Measurements from ENCODE around the gene ITIH3.

Gene ITIH3

GRCh38 chr3:52829482-52829881 is 34.9 kb downstream of the ITIH3 start:
- DNase-seq = no peak

DNA sequence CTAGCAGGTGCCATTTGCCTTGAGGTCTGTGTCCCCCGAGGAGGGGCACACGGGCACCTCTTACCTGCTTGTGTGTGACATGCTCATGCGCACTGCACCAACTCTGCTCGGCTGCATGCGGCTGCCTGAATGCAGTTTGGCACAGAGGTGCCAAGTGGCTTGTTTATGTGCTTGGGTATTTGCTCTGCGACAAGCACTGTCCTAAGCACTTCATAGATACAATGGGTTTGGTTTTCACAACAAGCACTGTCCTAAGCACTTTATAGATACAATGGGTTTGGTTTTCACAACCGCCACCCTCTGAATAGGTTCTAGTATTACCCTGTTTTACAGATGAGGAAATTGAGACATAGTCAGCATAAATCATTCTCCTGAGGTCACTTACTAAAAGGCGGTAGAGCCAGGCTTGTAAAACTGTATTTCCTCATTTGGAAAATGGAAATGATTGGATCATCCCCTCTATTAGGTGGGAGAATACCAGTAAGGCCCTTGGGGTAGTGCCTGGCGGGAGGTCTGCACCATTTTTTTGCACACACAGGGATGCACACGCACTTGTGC is 35.4 kb downstream of the ITIH3 start:
- no peak for DNase-seq

- DNase-seq = no peak
Observed at GRCh38 chr3:52830535-52831258, 36.1 kb downstream of the ITIH3 start, which contains the start of gene ITIH4. ITIH4 (minus strand) TSS chr3:52830672; CDS start chr3:52830642, 30 bp downstream.

- DNase-seq = peak in 3 of 14 donors; percentile 4 to 34 (median 14)
Observed at GRCh38 chr3:52831500-52832301, 37.1 kb downstream of the ITIH3 start.

DNA sequence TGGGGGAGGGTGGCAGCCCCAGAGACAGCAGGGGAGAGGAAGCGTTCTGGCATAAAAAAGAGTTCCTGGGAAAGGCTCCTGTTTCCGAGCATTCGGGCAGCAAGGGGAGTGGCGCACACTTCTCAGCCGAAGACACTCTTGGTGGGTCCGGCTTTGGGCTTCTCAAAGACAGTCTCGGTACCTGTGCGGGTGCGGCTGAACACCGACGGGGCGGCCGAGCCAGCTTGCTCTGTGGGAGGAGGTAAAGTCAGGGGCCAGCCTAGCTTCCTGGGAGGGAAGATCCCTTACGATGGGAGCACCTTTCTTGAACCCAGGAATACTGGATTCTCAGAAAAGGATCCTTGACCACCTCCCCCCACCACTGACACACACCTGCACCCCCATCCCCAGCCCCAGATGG is 38.6 kb downstream of the ITIH3 start:
- DNase-seq = no peak

GRCh38 chr3:52834871-52835501 is 40.4 kb downstream of the ITIH3 start, which contains the start of gene MUSTN1:
MUSTN1 (minus strand) TSS chr3:52835019; CDS start chr3:52834948, 71 bp downstream.
- no peak for DNase-seq

DNA sequence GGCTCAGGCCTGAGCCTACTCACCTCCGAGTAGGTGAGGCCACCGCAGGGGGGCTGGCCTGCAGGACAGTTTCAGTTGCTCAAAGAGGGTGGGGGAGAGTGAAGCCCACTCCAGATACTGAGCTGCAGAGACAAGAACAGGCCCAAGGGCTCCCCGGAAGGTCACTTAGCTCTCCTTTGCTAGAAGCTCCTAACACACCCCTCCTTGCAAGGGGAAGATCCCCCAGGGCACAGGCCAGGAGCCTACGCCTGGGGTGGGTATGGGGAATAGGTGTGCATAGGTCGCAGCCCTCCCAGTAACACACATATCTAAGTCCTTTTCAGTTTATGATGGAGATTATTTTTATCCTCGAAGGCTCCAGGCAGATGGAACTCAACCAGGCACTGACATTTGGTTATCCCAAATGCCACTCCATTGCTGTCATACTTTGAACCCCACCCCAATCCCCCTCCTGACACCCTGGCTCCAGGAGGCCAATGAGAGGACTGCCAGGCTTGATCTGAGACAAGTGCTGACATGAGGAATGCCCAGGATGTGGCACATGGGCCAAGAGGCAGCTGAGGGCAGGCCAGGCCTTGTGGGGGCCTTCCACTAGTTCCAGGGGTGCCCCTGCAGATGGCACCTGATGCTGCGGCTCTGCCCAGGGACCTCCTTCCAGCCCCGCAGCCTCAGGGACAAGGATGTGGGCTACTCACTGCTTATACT is 41.3 kb downstream of the ITIH3 start:
- DNase-seq = no peak

DNA sequence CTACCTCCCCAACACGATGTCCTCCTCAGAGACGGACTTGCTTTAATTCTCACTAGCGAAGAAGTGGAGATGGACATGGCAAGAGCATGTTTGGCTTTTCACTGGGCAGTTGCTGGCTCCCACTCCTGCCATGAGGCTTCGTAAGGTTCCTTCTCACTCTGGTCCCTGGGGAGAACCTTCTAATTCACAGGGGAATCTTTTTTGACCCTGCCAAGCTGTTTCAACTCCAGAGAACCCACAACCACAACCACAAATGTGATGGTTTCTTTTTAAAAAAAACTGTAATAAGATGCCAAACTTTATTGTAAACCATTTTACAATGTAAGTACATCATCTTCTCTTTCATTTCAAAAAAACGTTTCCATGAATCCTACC is 41.9 kb downstream of the ITIH3 start:
- no peak for DNase-seq

- no peak for DNase-seq
Observed at GRCh38 chr3:52836986-52837385, 42.4 kb downstream of the ITIH3 start.

DNA sequence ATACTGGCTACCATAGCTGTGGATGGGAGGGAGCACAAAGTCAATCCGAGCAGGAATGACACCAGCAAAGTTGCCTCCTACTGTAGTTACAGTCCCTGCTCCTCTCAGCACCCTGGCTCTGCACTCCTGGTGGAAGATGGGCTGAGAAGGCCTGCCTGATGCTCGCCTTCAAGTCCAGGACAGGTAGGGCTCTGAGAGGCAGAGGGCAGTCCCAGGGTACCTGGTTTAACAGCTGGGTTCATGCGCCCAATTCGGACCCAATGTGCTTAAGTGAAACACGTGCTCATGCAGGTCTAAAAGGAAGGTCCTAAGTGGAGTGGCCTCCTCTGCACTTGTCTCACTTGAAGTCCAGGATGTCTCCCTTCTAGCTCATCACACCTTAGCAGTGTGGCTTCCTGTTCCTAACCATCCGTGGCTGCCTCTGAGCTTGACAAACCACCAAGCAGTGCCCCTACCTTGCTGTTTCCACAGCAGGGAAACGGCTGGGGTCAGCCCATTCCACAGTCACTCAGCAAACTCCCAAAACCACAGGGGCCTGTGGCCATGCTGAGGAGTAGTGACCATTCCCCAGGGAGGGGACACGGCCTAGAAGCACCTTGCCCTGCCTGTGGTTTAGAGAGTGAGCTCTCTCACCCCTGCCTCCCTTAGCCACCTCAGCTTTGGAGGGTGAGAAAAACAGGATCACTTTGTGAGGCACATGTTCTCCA is 44.1 kb downstream of the ITIH3 start:
- no peak for DNase-seq

DNA sequence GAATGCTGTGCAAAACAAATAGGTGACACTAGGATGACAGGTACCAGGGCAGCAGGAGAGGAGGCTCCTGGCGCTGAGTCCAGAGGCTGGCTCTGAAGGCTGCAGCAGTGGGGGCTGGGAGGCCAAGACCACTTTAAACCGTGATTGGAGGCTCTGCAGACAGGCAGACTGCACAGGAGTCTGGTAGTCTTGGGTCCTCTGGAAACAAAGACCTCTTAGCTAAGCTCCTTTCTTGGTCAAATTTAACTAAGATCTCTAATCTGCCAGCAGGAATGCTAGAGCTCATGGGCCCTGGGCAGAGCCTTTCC is 44.6 kb downstream of the ITIH3 start:
- DNase-seq = no peak

DNA sequence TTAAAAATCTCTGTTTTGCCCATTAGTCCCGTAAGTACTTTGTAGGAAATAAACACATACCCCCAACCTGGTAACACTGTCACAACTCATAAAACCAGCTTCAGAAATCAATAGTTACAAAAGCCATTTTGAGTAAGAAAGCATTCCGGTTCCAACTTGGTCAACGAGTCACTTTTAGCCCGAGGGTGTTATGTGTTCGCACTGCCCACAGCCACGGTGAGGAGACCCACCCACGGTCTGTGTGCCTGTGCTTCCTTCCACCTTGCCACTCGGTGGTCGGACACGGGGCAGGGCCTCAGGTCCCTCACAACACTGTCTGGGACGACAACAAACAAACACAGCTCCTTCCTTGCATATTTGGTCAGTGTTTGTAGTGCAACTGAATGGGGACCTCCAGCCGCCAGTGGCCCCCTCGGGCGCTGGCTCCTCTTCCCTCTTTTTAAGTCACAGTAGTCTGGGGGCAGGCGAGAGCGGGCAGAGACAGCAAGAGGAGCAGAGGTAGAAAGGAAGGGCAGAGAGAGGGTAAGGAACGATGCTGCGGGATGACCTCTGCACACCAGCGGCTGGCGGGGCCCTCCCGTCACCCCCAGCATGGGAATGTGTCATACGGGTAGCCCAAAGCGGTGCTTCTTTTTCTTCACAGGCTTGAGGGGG is 45.4 kb downstream of the ITIH3 start:
- DNase-seq = no peak

DNA sequence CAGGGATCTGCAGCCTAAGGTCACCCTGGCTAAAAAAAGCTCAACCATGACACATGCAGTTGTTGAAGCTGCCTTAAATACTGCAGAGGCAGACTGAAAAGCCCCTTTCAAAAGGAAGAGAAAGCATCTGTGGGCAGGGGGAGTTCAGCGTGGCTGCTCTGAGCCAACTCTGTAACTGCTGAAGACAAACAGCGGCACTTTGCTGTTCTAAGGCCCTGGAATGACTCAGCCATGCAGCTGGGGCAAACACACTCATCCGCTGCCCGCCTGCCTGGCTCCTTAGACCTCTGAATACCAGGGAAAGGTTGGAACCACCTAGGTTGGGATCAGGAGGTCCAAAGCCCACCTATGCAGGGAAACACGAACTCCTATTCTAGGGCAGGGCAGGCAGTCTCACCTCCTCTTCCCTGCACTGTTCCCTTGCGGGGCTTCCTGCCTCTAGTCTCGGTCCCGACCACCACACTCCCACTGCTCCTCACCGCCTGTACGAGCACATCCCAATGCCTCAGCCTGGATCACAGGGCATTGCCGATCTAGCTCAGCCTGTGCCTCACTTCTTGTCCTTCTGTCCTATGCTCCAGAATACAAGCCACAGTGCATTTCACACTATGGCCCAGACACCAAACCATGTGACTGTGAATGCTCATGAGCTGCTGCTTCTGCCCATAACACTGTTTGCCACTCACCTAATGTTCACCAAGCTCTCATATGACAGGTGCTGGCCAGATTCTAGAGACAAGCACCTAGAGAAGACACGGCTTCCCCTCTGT is 46.8 kb downstream of the ITIH3 start:
- no peak for DNase-seq

- no peak for DNase-seq
Observed at GRCh38 chr3:52841981-52842340, 47.4 kb downstream of the ITIH3 start.

DNA sequence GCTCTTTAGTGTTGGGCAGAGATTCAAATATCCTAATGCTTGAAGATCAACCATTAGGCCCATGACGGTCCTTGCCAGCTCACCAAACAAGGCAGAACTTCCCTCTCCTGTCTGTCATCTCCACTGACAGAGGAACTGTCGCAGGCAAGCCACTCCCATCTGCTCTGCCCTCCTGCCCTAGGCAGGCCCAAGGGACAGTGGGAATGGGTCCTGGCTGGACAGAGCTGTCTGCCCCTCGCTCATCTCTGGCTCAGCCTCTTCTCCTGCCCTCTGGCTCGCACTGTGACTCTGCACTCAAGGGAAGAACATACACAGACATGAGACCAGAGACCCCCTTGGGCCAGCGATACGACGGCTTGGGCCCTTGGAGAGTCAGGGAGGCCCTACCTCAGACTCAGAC is 47.8 kb downstream of the ITIH3 start:
- DNase-seq = no peak

DNA sequence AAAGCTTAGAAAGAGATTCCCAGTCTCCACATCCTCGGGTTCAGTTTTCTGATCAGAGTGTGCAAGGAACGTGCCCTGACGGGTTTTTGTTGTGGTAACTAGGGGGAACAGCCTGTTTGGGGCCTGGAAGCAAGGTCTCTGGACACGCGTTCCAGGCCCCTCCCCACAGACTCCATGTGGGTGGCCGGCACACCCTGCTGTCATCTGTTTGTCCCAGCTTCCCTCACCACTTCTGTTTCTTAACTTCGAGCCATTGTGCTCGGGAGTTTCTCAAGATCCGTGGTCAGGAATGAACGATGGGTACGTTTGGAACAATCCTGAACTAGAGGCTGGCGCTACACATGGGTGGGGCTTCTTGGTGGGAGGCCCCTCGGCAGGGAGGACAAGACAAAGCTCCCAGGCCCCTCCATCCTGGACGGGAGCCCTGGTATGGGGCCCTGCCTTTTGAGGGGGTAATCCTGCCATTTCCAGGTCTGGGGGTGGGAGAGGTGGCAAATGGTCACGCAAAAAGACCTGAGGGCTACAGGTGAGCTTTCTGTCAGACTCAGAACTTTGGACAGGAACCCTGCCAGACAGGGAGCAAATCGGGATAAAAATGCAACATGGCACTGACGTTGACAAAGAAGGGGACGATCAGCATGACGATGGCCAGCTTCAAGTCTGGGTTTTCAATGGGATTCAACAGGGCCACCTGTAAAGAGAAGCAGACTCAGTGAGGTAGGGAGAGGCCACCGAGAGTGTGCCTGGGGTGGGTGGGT is 48.7 kb downstream of the ITIH3 start:
- no peak for DNase-seq

DNA sequence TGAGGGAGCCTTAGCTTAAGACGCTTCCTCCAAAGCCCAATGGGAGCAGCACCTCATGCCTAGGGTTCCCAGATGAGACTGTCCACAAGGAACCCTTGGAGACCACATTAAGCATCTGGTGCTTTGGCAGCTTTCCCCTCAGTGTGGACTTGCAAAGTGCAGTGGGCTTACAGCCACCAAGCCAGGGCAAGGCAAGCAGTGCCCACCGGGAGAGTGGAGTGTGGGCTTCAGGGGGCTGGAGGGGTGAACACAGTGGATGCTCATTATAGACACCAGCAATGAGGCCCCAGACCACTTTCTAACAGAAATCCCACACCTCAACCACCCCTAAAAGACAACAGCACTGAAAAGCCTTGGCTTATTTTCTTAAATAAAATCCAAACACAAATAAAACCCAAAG is 49.3 kb downstream of the ITIH3 start:
- DNase-seq = no peak

DNA sequence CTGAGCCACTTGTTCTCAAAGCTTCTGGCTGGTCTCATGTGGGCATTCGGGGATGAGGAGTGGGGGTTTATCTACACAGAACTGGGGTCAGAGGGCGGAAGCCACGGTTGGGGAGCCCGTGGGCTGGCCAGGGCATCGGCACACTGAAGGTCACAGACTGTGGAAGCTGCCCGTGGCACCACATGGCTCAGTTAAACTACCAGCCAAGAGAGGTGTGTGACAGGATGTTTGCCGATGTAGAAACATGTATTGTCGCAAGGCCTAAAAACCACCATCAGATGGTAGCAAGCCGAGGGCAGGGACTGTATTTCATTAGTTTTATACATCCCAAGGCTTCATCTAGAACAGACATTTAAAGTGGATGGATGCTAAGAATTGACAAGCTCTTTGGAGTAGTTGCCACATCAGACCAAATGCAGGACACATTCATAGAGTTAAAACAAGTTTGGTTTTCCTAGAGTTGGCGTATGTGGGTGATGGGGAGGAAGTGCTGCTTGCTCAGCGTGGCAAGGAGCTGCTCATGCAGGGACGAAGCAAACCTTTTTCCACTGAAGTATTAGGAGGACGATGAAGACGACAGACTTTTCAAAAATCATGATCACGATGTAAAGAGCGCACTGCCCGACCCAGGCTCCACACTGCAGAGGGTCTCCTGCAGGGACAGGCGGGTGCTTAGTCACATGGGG is 49.8 kb downstream of the ITIH3 start:
- DNase-seq = no peak

- peak in 3 of 14 donors; percentile 5 to 32 (median 31) for DNase-seq
Observed at GRCh38 chr3:52845157-52845556, 50.6 kb downstream of the ITIH3 start.
